Measurements from ENCODE around the gene DGKD. TPM values are rescaled to one million over a fixed set of nuclear protein-coding genes. Genes with fewer than 3 reads are reported as not detected.

The DGKD gene
- total and polyA plus RNA-seq, 9 of the 15 experiments (the other 6 are each of a cell fraction or from before 2014, with no cell fraction given) = 0.52 to 29.5 (median 10.6) TPM

DNA sequence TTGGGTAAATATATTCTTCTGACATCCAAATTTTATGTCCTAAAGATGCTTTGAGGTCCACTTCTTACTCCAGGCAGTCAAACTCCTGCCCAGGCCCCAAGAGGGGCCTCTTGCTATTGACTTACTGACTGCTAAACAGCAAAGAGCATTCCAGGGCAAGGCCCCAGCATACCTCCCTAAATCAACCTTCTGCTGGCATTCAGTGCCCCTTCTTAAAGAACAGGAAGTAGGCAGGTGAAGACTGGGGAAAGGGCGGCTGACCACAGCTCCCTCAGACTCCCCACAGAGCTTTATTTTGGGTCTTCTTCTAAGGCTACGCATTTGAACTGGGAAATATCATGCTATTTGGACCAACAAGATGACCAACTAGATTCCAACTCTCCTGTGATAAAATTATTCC is 143.4 kb downstream of the DGKD start (continued):
- TF ChIP-seq FOXP1 (CRISPR knock-in tag; IDR thresholded peaks at IDR 0.05) (no peak), RBM14 (IDR thresholded peaks at IDR 0.05; ENCODE audit: borderline replicate concordance, insufficient read depth, low read depth, low read length) (no peak), FOSL1 (tag; conservative IDR thresholded peaks at IDR 0.05) (no peak), GTF2A2 (tag; IDR thresholded peaks at IDR 0.05) (no peak)
- TF ChIP-seq, protein P1, sequence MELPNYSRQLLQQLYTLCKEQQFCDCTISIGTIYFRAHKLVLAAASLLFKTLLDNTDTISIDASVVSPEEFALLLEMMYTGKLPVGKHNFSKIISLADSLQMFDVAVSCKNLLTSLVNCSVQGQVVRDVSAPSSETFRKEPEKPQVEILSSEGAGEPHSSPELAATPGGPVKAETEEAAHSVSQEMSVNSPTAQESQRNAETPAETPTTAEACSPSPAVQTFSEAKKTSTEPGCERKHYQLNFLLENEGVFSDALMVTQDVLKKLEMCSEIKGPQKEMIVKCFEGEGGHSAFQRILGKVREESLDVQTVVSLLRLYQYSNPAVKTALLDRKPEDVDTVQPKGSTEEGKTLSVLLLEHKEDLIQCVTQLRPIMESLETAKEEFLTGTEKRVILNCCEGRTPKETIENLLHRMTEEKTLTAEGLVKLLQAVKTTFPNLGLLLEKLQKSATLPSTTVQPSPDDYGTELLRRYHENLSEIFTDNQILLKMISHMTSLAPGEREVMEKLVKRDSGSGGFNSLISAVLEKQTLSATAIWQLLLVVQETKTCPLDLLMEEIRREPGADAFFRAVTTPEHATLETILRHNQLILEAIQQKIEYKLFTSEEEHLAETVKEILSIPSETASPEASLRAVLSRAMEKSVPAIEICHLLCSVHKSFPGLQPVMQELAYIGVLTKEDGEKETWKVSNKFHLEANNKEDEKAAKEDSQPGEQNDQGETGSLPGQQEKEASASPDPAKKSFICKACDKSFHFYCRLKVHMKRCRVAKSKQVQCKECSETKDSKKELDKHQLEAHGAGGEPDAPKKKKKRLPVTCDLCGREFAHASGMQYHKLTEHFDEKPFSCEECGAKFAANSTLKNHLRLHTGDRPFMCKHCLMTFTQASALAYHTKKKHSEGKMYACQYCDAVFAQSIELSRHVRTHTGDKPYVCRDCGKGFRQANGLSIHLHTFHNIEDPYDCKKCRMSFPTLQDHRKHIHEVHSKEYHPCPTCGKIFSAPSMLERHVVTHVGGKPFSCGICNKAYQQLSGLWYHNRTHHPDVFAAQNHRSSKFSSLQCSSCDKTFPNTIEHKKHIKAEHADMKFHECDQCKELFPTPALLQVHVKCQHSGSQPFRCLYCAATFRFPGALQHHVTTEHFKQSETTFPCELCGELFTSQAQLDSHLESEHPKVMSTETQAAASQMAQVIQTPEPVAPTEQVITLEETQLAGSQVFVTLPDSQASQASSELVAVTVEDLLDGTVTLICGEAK (IDR thresholded peaks at IDR 0.05) = no peak
- TF ChIP-seq, protein P1 (CRISPR knock-in tag; IDR thresholded peaks at IDR 0.05) = no peak
- TF ChIP-seq, protein P2, sequence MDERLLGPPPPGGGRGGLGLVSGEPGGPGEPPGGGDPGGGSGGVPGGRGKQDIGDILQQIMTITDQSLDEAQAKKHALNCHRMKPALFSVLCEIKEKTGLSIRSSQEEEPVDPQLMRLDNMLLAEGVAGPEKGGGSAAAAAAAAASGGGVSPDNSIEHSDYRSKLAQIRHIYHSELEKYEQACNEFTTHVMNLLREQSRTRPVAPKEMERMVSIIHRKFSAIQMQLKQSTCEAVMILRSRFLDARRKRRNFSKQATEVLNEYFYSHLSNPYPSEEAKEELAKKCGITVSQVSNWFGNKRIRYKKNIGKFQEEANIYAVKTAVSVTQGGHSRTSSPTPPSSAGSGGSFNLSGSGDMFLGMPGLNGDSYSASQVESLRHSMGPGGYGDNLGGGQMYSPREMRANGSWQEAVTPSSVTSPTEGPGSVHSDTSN (CRISPR knock-in tag; IDR thresholded peaks at IDR 0.05; ENCODE audit: low read depth) = no peak
- TF ChIP-seq, protein P2 (tag; conservative IDR thresholded peaks at IDR 0.05; ENCODE audit: low read depth) = no peak
- TF ChIP-seq, protein P3, sequence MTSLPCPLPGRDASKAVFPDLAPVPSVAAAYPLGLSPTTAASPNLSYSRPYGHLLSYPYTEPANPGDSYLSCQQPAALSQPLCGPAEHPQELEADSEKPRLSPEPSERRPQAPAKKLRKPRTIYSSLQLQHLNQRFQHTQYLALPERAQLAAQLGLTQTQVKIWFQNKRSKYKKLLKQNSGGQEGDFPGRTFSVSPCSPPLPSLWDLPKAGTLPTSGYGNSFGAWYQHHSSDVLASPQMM (CRISPR knock-in tag; IDR thresholded peaks at IDR 0.05) = no peak
- TF ChIP-seq, protein P4, sequence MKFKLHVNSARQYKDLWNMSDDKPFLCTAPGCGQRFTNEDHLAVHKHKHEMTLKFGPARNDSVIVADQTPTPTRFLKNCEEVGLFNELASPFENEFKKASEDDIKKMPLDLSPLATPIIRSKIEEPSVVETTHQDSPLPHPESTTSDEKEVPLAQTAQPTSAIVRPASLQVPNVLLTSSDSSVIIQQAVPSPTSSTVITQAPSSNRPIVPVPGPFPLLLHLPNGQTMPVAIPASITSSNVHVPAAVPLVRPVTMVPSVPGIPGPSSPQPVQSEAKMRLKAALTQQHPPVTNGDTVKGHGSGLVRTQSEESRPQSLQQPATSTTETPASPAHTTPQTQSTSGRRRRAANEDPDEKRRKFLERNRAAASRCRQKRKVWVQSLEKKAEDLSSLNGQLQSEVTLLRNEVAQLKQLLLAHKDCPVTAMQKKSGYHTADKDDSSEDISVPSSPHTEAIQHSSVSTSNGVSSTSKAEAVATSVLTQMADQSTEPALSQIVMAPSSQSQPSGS (CRISPR knock-in tag; IDR thresholded peaks at IDR 0.05) = no peak
